Astrocyte (in vitro differentiated cells and primary cell): ENCODE results near the gene CEP57. TPM values are rescaled to one million over a fixed set of nuclear protein-coding genes. Genes with fewer than 3 reads are reported as not detected.

ENCODE experiments used
- DNase-seq: peaks from one replicate; pipeline ENCODE4 v3.0.0-alpha.2; 2010; ENCODE audit warnings: low read depth
- FAIRE-seq: peaks from 2 replicates; lab custom pipeline; 2011; peaks lifted over from hg19 to GRCh38; lab: Jason Lieb, UNC
- H2AFZ ChIP-seq: 2 replicates; pipeline ENCODE4 v1.6.0; 2012; ENCODE audit warnings: low read depth, low read length, inconsistent platforms
- H3K27ac ChIP-seq: 2 replicates; pipeline ENCODE4 v1.5.1; 2011; ENCODE audit warnings: low read depth, low read length, inconsistent platforms
- H3K27me3 ChIP-seq: 2 replicates; pipeline ENCODE4 v1.6.0; 2011; ENCODE audit warnings: low read length, inconsistent platforms; ENCODE audit not compliant: insufficient read depth
- H3K36me3 ChIP-seq: 2 replicates; pipeline ENCODE4 v1.5.1; 2011; ENCODE audit warnings: low read length, inconsistent platforms; ENCODE audit not compliant: insufficient read depth
- H3K4me1 ChIP-seq: 2 replicates; pipeline ENCODE4 v1.5.1; 2011; ENCODE audit warnings: low read length, inconsistent platforms; ENCODE audit not compliant: insufficient read depth
- H3K4me2 ChIP-seq: 2 replicates; pipeline ENCODE4 v1.6.0; 2012; ENCODE audit warnings: low read length, inconsistent platforms
- H3K4me3 ChIP-seq: 2 replicates; pipeline ENCODE4 v1.5.1; 2011; ENCODE audit warnings: low read depth, mild to moderate bottlenecking, low read length, inconsistent platforms; ENCODE audit not compliant: insufficient read depth
- H3K79me2 ChIP-seq: 2 replicates; pipeline ENCODE4 v1.6.0; 2012; ENCODE audit warnings: mild to moderate bottlenecking, low read length, inconsistent platforms; ENCODE audit not compliant: insufficient read depth
- H3K9ac ChIP-seq: 2 replicates; pipeline ENCODE4 v1.6.0; 2012; ENCODE audit warnings: mild to moderate bottlenecking, low read length, inconsistent platforms
- H3K9me3 ChIP-seq: 2 replicates; pipeline ENCODE4 v1.5.1; 2012; ENCODE audit warnings: low read depth, mild to moderate bottlenecking, low read length, inconsistent platforms; ENCODE audit not compliant: insufficient read depth
- H4K20me1 ChIP-seq: 2 replicates; pipeline ENCODE4 v1.6.0; 2012; ENCODE audit warnings: low read length, inconsistent platforms; ENCODE audit not compliant: insufficient read depth
- H3K27ac Mint-ChIP-seq: one replicate; pipeline ENCODE4 v1.8.0; 2021; ENCODE audit warnings: mild to moderate bottlenecking, mixed read lengths; ENCODE audit not compliant: unreplicated experiment
- H3K27me3 Mint-ChIP-seq: one replicate; pipeline ENCODE4 v1.8.0; 2021; ENCODE audit warnings: low read depth, mixed read lengths; ENCODE audit not compliant: unreplicated experiment
- H3K36me3 Mint-ChIP-seq: one replicate; pipeline ENCODE4 v1.8.0; 2021; ENCODE audit warnings: low read depth, mixed read lengths; ENCODE audit not compliant: unreplicated experiment
- H3K4me1 Mint-ChIP-seq: one replicate; pipeline ENCODE4 v1.8.0; 2021; ENCODE audit warnings: low read depth, mixed read lengths; ENCODE audit not compliant: unreplicated experiment
- H3K4me3 Mint-ChIP-seq: one replicate; pipeline ENCODE4 v1.8.0; 2021; ENCODE audit warnings: mild to moderate bottlenecking, moderate library complexity, mixed read lengths; ENCODE audit not compliant: unreplicated experiment
- H3K9me3 Mint-ChIP-seq: one replicate; pipeline ENCODE4 v1.8.0; 2021; ENCODE audit warnings: mild to moderate bottlenecking, mixed read lengths; ENCODE audit not compliant: unreplicated experiment
- CTCF ChIP-seq: IDR thresholded peaks from 2 replicates; pipeline ENCODE4 v1.5.1; 2011; ENCODE audit warnings: low read depth, mild to moderate bottlenecking, inconsistent platforms, low read length, moderate library complexity; ENCODE audit not compliant: insufficient read depth
- EZH2 ChIP-seq: IDR thresholded peaks from 2 replicates; pipeline ENCODE4 v1.6.1; 2012; ENCODE audit warnings: mild to moderate bottlenecking, low read length, inconsistent platforms; ENCODE audit not compliant: insufficient read depth
- total RNA-seq: library from RNA; stranded (reverse); gene quantifications from 2 replicates; pipeline ENCODE4 v1.2.1, GENCODE V29; 2021

CEP57 gene
- total RNA-seq, 1 donor from 2014 or later: 23.5 TPM

GRCh38 chr11:95877291-95877690 lies 87.0 kb downstream of the CEP57 start:
- peak overlapping the region; percentile 96 for H3K27ac ChIP-seq
- no peak overlapping the region for H2AFZ ChIP-seq
- FAIRE-seq (peak; percentile 98), DNase-seq (peak; percentile 100)
- H3K9ac ChIP-seq: peak overlapping the region; percentile 66
- Mint-ChIP-seq H3K27me3 (no peaks in the 10 kb centered on the region), H3K9me3 (peaks cover 16% of the 10 kb centered on the region), H3K27ac (peak overlapping the region; percentile 98), H3K36me3 (peaks cover 23% of the 10 kb centered on the region), H3K4me3 (peak overlapping the region; percentile 52), H3K4me1 (peaks cover 24% of the 10 kb centered on the region)
- peak overlapping the region; percentile 72 for H3K4me2 ChIP-seq
- H3K36me3 ChIP-seq: peaks cover 2% of the 10 kb centered on the region
- TF ChIP-seq EZH2 (no peak), CTCF (no peak)
- no peaks in the 10 kb centered on the region for H3K27me3 ChIP-seq
- no peaks in the 10 kb centered on the region for H4K20me1 ChIP-seq
- H3K79me2 ChIP-seq: peaks cover 8% of the 10 kb centered on the region
- H3K4me3 ChIP-seq: no peak overlapping the region
- no peaks in the 10 kb centered on the region for H3K9me3 ChIP-seq
- peaks cover 18% of the 10 kb centered on the region for H3K4me1 ChIP-seq

Other genes starting within 250 kb of the CEP57 start
- 19.7 and 26.1 TPM in 2 replicates for gene FAM76B, start 716 bp upstream of the CEP57 start, total RNA-seq
- 68.0 and 70.6 TPM in 2 replicates for gene MTMR2, start 133.6 kb downstream of the CEP57 start, total RNA-seq